Thyroid gland (tissue), 4 donors: ENCODE results near the gene VHLL. TPM values are rescaled to one million over a fixed set of nuclear protein-coding genes. Genes with fewer than 3 reads are reported as not detected.

Source experiments
- DNase-seq, 2 donors: peaks; one replicate each; pipeline ENCODE4 v3.0.0-alpha.2; 2019
- H3K27ac ChIP-seq, 3 donors: fragments of 200-600 bp; sonication (generic); 1 replicate in 2 of 3; 2 replicates in 1 of 3; pipeline ENCODE4 v1.5.1; 2016 to 2019; ENCODE audit warnings: mild to moderate bottlenecking in 1 of 3, moderate library complexity in 1 of 3
- H3K27me3 ChIP-seq: fragments of 200-600 bp; sonication (generic); one replicate; pipeline ENCODE4 v1.5.1; 2019
- H3K36me3 ChIP-seq, 2 donors: fragments of 200-600 bp; sonication (generic); one replicate each; pipeline ENCODE4 v1.5.1; 2016 to 2019
- H3K4me1 ChIP-seq, 2 donors: fragments of 200-600 bp; sonication (generic); one replicate each; pipeline ENCODE4 v1.5.1; 2017 to 2019
- H3K4me3 ChIP-seq, 3 donors: fragments of 200-600 bp; sonication (generic); replicated peaks in 1 of 3; 1 replicate in 2 of 3; 2 replicates in 1 of 3; pipeline ENCODE4 v1.5.1; 2016; ENCODE audit warnings: mild to moderate bottlenecking in 1 of 3
- H3K9me3 ChIP-seq: fragments of 200-600 bp; sonication (generic); one replicate; pipeline ENCODE4 v1.5.1; 2017
- POLR2A ChIP-seq, 2 donors: fragments of 450-650 bp; IDR thresholded peaks; one replicate each; pipeline ENCODE4 v1.6.1; 2017; ENCODE audit warnings: antibody characterized with exemption in 2 of 2, mild to moderate bottlenecking in 2 of 2, moderate library complexity in 1 of 2
- WGBS, 2 donors: methylation state at CpG; one replicate each; pipeline ENCODE4 v1.1.5; 2017; 5-methylcytosine and 5-hydroxymethylcytosine counted together
- intact Hi-C: fragments of 100-400 bp; cut with DNase I; formaldehyde crosslinking; loops from one replicate; pipeline ENCODE4 v1.15.1; 2023
- total RNA-seq, 4 donors: library from RNA; depleted of rRNA; stranded (reverse); fragments of >200 nt; gene quantifications; one replicate each; pipeline ENCODE4 v1.2.3, GENCODE V29; 2016
- TF ChIP-seq, protein P1 (sequence below), 6 experiments: fragments of 200-600 bp in 3 of 6; fragments of 450-650 bp in 3 of 6; sonication (generic) in 3 of 6; IDR thresholded peaks; one replicate each; pipeline ENCODE4 v1.5.1; 2016 to 2019; ENCODE audit warnings: antibody characterized with exemption in 6 of 6, mild to moderate bottlenecking in 2 of 6, inconsistent platforms in 1 of 6, moderate library complexity in 1 of 6

Gene VHLL
- total RNA-seq, 4 donors from 2014 or later = not detected

- H3K9me3 ChIP-seq = no peaks in the 10 kb centered on the region
- H3K4me1 ChIP-seq = peaks cover 0 to 16% of the 10 kb centered on the region in 2 donors
- TF ChIP-seq POLR2A (IDR thresholded peaks at IDR 0.05) = no peak
- TF ChIP-seq, protein P1, sequence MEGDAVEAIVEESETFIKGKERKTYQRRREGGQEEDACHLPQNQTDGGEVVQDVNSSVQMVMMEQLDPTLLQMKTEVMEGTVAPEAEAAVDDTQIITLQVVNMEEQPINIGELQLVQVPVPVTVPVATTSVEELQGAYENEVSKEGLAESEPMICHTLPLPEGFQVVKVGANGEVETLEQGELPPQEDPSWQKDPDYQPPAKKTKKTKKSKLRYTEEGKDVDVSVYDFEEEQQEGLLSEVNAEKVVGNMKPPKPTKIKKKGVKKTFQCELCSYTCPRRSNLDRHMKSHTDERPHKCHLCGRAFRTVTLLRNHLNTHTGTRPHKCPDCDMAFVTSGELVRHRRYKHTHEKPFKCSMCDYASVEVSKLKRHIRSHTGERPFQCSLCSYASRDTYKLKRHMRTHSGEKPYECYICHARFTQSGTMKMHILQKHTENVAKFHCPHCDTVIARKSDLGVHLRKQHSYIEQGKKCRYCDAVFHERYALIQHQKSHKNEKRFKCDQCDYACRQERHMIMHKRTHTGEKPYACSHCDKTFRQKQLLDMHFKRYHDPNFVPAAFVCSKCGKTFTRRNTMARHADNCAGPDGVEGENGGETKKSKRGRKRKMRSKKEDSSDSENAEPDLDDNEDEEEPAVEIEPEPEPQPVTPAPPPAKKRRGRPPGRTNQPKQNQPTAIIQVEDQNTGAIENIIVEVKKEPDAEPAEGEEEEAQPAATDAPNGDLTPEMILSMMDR (IDR thresholded peaks at IDR 0.05) = no peak
- DNase-seq = no peak
- no peak overlapping the region for H3K4me3 ChIP-seq
- no peaks in the 10 kb centered on the region for H3K27me3 ChIP-seq
- H3K27ac ChIP-seq = no peak overlapping the region
- H3K36me3 ChIP-seq = peaks cover 50 to 54% of the 10 kb centered on the region in 2 donors
- intact Hi-C loops = no loop called here
- WGBS, 2 donors = 54% methylated on average over 3 of the region's 3 CpGs
These were observed 47.6 kb downstream of the VHLL start for GRCh38 chr1:156251527-156251926.

GRCh38 chr1:156249593-156249992 lies 49.5 kb downstream of the VHLL start:
- Histone ChIP-seq H3K4me3 (no peak overlapping the region), H3K27ac (no peak overlapping the region), H3K27me3 (no peaks in the 10 kb centered on the region), H3K36me3 (peaks cover 41 to 43% of the 10 kb centered on the region in 2 donors), H3K4me1 (peaks cover 5 to 27% of the 10 kb centered on the region in 2 donors), H3K9me3 (no peaks in the 10 kb centered on the region)
- DNase-seq = no peak
- intact Hi-C loops = no loop called here
- TF ChIP-seq, protein P1 (IDR thresholded peaks at IDR 0.05) = no peak
- no peak for TF ChIP-seq POLR2A (IDR thresholded peaks at IDR 0.05)
- WGBS, 2 donors = 90 to 93% methylated on average over 4 to 5 of the region's 5 CpGs

Other genes starting within 250 kb of the VHLL start
- gene UBQLN4, start 245.5 kb downstream of the VHLL start, total RNA-seq = 10 to 100 TPM; 10.8 to 18.8 (median 16.9) TPM
- gene LAMTOR2, start 244.5 kb downstream of the VHLL start, total RNA-seq = 10 to 100 TPM; 14.7 to 76.8 (median 41.1) TPM
- 10 to 100 TPM; 65.9 to 88.0 (median 74.1) TPM for gene RAB25, start 238.1 kb downstream of the VHLL start, total RNA-seq
- gene MEX3A, start 216.8 kb downstream of the VHLL start, total RNA-seq = 1 to 10 TPM in 1 of 4 donors, under 1 TPM in 3; 0.17 to 1.8 (median 0.33) TPM
- gene LMNA, start 184.6 kb downstream of the VHLL start, total RNA-seq = 100 to 1,000 TPM; 235 to 412 (median 327) TPM
- 10 to 100 TPM; 21.5 to 50.8 (median 37.5) TPM for gene SEMA4A, start 145.7 kb downstream of the VHLL start, total RNA-seq
- 10 to 100 TPM; 14.5 to 19.7 (median 17.7) TPM for gene SLC25A44, start 105.2 kb downstream of the VHLL start, total RNA-seq
- gene PMF1, start 86.3 kb downstream of the VHLL start, total RNA-seq = 100 to 1,000 TPM in 3 of 4 donors, 10 to 100 TPM in 1; 73.6 to 121 (median 107) TPM
- gene BGLAP, start 57.1 kb downstream of the VHLL start, total RNA-seq = 1 to 10 TPM in 3 of 4 donors, not detected in 1; 1.0 to 4.4 (median 1.3) TPM
- 1 to 10 TPM in 2 of 4 donors, under 1 TPM in 2; 0.63 to 2.3 (median 1.3) TPM for gene PAQR6, start 51.3 kb downstream of the VHLL start, total RNA-seq
- 10 to 100 TPM; 57.2 to 89.0 (median 76.1) TPM for gene SMG5, start 16.5 kb downstream of the VHLL start, total RNA-seq
- 1 to 10 TPM in 3 of 4 donors, under 1 TPM in 1; 0.96 to 2.2 (median 1.7) TPM for gene TMEM79, start 15.0 kb downstream of the VHLL start, total RNA-seq
- 10 to 100 TPM; 43.3 to 56.1 (median 49.8) TPM for gene GLMP, start 3.6 kb downstream of the VHLL start, total RNA-seq
- gene CCT3, start 39.0 kb upstream of the VHLL start, total RNA-seq = 100 to 1,000 TPM; 121 to 214 (median 170) TPM
- gene TSACC, start 39.2 kb upstream of the VHLL start, total RNA-seq = 1 to 10 TPM in 2 of 4 donors, not detected in 2; 1.2 to 8.3 TPM
- gene RHBG, start 69.9 kb upstream of the VHLL start, total RNA-seq = not detected
- 10 to 100 TPM; 26.4 to 80.6 (median 32.0) TPM for gene MEF2D, start 201.5 kb upstream of the VHLL start, total RNA-seq